IMR-90 (cell line): ENCODE data around the gene GCN1. TPM values are rescaled to one million over a fixed set of nuclear protein-coding genes. Genes with fewer than 3 reads are reported as not detected.

ENCODE experiments used
- ATAC-seq: fragments of 200-7000 bp; cut with Tn5 transposase; 2 replicates; pipeline ENCODE4 v1.9.1; 2020; ENCODE audit warnings: low read depth, mild to moderate bottlenecking, moderate library complexity
- BruUV-seq: library from RNA; stranded (reverse); fragments of 400-500 nt; replicated peaks from 2 replicates; lab custom pipeline; 2021; lab: Mats Ljungman, UMichigan
- CTCF ChIA-PET: fragments of 300-600 bp; formaldehyde crosslinking; extraction: SDS; loops from one replicate; lab custom pipeline; 2021; ENCODE audit warnings: antibody characterized with exemption; lab: Yijun Ruan, JAX
- POLR2A ChIA-PET: fragments of 300-600 bp; sonication (Branson Sonifier 250); formaldehyde crosslinking; loops from one replicate; lab custom pipeline; 2022; ENCODE audit warnings: antibody characterized with exemption; ENCODE audit not compliant: unreplicated experiment; lab: Charles Lee
- DNase-seq: peaks from one replicate; pipeline ENCODE4 v3.0.0; 2013
- H2AFZ ChIP-seq: replicated peaks from 2 replicates; pipeline ENCODE3; 2013; ENCODE audit warnings: low read length, mild to moderate bottlenecking; ENCODE audit not compliant: poor library complexity
- H2AK5ac ChIP-seq: 2 replicates; pipeline ENCODE4 v1.6.1; 2013; ENCODE audit warnings: low read depth, low read length, inconsistent platforms
- H2AK9ac ChIP-seq: replicated peaks from 2 replicates; pipeline ENCODE3; 2013; ENCODE audit warnings: mild to moderate bottlenecking, low read depth, low read length, moderate library complexity; ENCODE audit not compliant: poor library complexity
- H2BK120ac ChIP-seq: 2 replicates; pipeline ENCODE4 v1.6.1; 2013; ENCODE audit warnings: low read depth, low read length, inconsistent platforms
- H2BK15ac ChIP-seq: 3 replicates; pipeline ENCODE4 v1.6.1; 2013; ENCODE audit warnings: low read depth, low read length, inconsistent platforms
- H2BK20ac ChIP-seq: 2 replicates; pipeline ENCODE4 v1.6.1; 2013; ENCODE audit warnings: low read depth, mild to moderate bottlenecking, inconsistent platforms, low read length, moderate library complexity
- H2BK5ac ChIP-seq: 2 replicates; pipeline ENCODE4 v1.6.1; 2013; ENCODE audit warnings: mild to moderate bottlenecking, low read depth, low read length, inconsistent platforms; ENCODE audit not compliant: poor library complexity, severe bottlenecking
- H3K14ac ChIP-seq: replicated peaks from 2 replicates; pipeline ENCODE4 v1.6.1; 2013; ENCODE audit warnings: low read depth, low read length, inconsistent platforms
- H3K18ac ChIP-seq: 2 replicates; pipeline ENCODE4 v1.6.1; 2013; ENCODE audit warnings: low read depth, low read length, control low read depth
- H3K23ac ChIP-seq: 2 replicates; pipeline ENCODE4 v1.6.1; 2013; ENCODE audit warnings: low read depth, low read length, inconsistent platforms
- H3K27ac ChIP-seq: 2 replicates; pipeline ENCODE4 v1.5.1; 2013; ENCODE audit warnings: mild to moderate bottlenecking, control low read depth, low read length; ENCODE audit not compliant: insufficient read depth
- H3K27me3 ChIP-seq: 2 replicates; pipeline ENCODE4 v1.6.1; 2013; ENCODE audit warnings: low read length; ENCODE audit not compliant: control insufficient read depth, insufficient read depth
- H3K36me3 ChIP-seq: 2 replicates; pipeline ENCODE4 v1.6.1; 2013; ENCODE audit warnings: low read length, mixed read lengths; ENCODE audit not compliant: control insufficient read depth, insufficient read depth
- H3K4ac ChIP-seq: 2 replicates; pipeline ENCODE4 v1.6.1; 2013; ENCODE audit warnings: low read depth, low read length, inconsistent platforms
- H3K4me1 ChIP-seq: 2 replicates; pipeline ENCODE4 v1.6.1; 2013; ENCODE audit warnings: low read length, mixed read lengths; ENCODE audit not compliant: control insufficient read depth, insufficient read depth
- H3K4me2 ChIP-seq: 2 replicates; pipeline ENCODE4 v1.6.1; 2013; ENCODE audit warnings: low read depth, mild to moderate bottlenecking, control low read depth, low read length, moderate library complexity
- H3K4me3 ChIP-seq: 2 replicates; pipeline ENCODE4 v1.5.1; 2013; ENCODE audit warnings: low read depth, mild to moderate bottlenecking, control low read depth, low read length, moderate library complexity; ENCODE audit not compliant: insufficient read depth
- H3K56ac ChIP-seq: 2 replicates; pipeline ENCODE4 v1.6.1; 2013; ENCODE audit warnings: low read length, inconsistent platforms; ENCODE audit not compliant: insufficient read depth; ENCODE audit errors: extremely low read depth
- H3K79me1 ChIP-seq, 2 experiments: 2 replicates each; pipeline ENCODE4 v1.6.1; 2013; ENCODE audit warnings: low read length in 2 of 2, inconsistent platforms in 1 of 2, low read depth in 1 of 2
- H3K9ac ChIP-seq: 2 replicates; pipeline ENCODE4 v1.6.1; 2013; ENCODE audit warnings: low read depth, low read length, control low read depth
- H3K9me1 ChIP-seq: 2 replicates; pipeline ENCODE4 v1.6.1; 2013; ENCODE audit warnings: low read length, inconsistent platforms; ENCODE audit not compliant: insufficient read depth
- H3K9me3 ChIP-seq: 2 replicates; pipeline ENCODE4 v1.6.1; 2013; ENCODE audit warnings: low read length; ENCODE audit not compliant: control insufficient read depth, insufficient read depth
- H4K20me1 ChIP-seq: 2 replicates; pipeline ENCODE4 v1.6.1; 2013; ENCODE audit warnings: low read length, inconsistent platforms; ENCODE audit not compliant: insufficient read depth
- H4K5ac ChIP-seq: 2 replicates; pipeline ENCODE4 v1.6.1; 2013; ENCODE audit warnings: mild to moderate bottlenecking, low read depth, low read length, control low read depth
- H4K8ac ChIP-seq, 2 experiments: 2 replicates each; pipeline ENCODE4 v1.6.1; 2013; ENCODE audit warnings: low read depth in 2 of 2, low read length in 2 of 2, control low read depth in 1 of 2, inconsistent platforms in 1 of 2
- H4K91ac ChIP-seq: 2 replicates; pipeline ENCODE4 v1.6.1; 2013; ENCODE audit warnings: low read depth, low read length, inconsistent platforms; ENCODE audit not compliant: insufficient read depth
- BHLHE40 ChIP-seq: fragments of 150-350 bp; IDR thresholded peaks from 2 replicates; pipeline ENCODE4 v1.6.1; 2016; ENCODE audit warnings: mild to moderate bottlenecking, low read depth, low read length
- CEBPB ChIP-seq: IDR thresholded peaks from 2 replicates; pipeline ENCODE4 v1.6.1; 2012; ENCODE audit warnings: low read depth, low read length, improper control_type of control experiment
- CHD1 ChIP-seq: IDR thresholded peaks from 2 replicates; pipeline ENCODE4 v1.6.1; 2012; ENCODE audit warnings: low read depth, low read length, improper control_type of control experiment
- MAFK ChIP-seq: IDR thresholded peaks from 2 replicates; pipeline ENCODE4 v1.6.1; 2012; ENCODE audit warnings: low read depth, low read length, improper control_type of control experiment
- MAZ ChIP-seq: IDR thresholded peaks from 2 replicates; pipeline ENCODE4 v1.6.1; 2012; ENCODE audit warnings: low read depth, mild to moderate bottlenecking, low read length, improper control_type of control experiment, moderate library complexity, borderline replicate concordance
- NFE2L2 ChIP-seq: fragments of 150-350 bp; IDR thresholded peaks from 2 replicates; pipeline ENCODE4 v1.6.1; 2016; ENCODE audit warnings: low read depth, mild to moderate bottlenecking, low read length
- POLR2A ChIP-seq: IDR thresholded peaks from 2 replicates; pipeline ENCODE4 v1.6.1; 2012; ENCODE audit warnings: mild to moderate bottlenecking, low read depth, low read length
- RCOR1 ChIP-seq: IDR thresholded peaks from 2 replicates; pipeline ENCODE4 v1.6.1; 2012; ENCODE audit warnings: mild to moderate bottlenecking, low read length, improper control_type of control experiment; ENCODE audit not compliant: insufficient replicate concordance
- RFX5 ChIP-seq: IDR thresholded peaks from 2 replicates; pipeline ENCODE4 v1.8.0; 2012; ENCODE audit warnings: low read depth, mild to moderate bottlenecking, low read length, moderate library complexity
- WGBS, 2 experiments: methylation state at CpG; one replicate each; pipeline versions ENCODE4 v1.1.5 to v1.1.7; 2013; ENCODE audit warnings: missing lambda C conversion rate in 2 of 2; ENCODE audit not compliant: insufficient read length in 1 of 2; ENCODE audit errors: extremely low coverage in 2 of 2; 5-methylcytosine and 5-hydroxymethylcytosine counted together
- dilution Hi-C: fragments of 300-500 bp; cut with HindIII; formaldehyde crosslinking; loops from one replicate; pipeline ENCODE4 v1.14.3; 2018; ENCODE audit warnings: low sequenced_read_pairs; ENCODE audit not compliant: unreplicated experiment
- in situ Hi-C: fragments of 300-500 bp; cut with MboI; formaldehyde crosslinking; loops from 3 replicates; pipeline ENCODE4 v1.14.3; 2019; ENCODE audit warnings: low sequenced_read_pairs, inconsistent platforms, mixed read lengths
- intact Hi-C: fragments of 100-400 bp; cut with micrococcal nuclease; formaldehyde crosslinking; loops from 2 replicates; pipeline ENCODE4 v1.10.0; 2022
- polyA plus RNA-seq, 3 experiments: library from polyadenylated mRNA; depleted of rRNA; stranded (reverse); fragments of >200 nt; gene quantifications; 2 replicates each; pipeline ENCODE4 v1.2.3, GENCODE V29; 2012; ENCODE audit warnings: low replicate concordance in 1 of 3
- total RNA-seq: library from RNA; depleted of rRNA; stranded (reverse); fragments of >200 nt; gene quantifications from 2 replicates; pipeline ENCODE4 v1.2.3, GENCODE V29; 2012
- TF ChIP-seq, protein P1 (sequence below): conservative IDR thresholded peaks from 2 replicates; pipeline ENCODE4 v1.5.1; 2012; ENCODE audit warnings: mild to moderate bottlenecking, low read depth, low read length, improper control_type of control experiment

Gene GCN1
- total and polyA plus RNA-seq, 2 of the 4 experiments (the other 2 are of a cell fraction) = 57.8 to 77.6 TPM

DNA sequence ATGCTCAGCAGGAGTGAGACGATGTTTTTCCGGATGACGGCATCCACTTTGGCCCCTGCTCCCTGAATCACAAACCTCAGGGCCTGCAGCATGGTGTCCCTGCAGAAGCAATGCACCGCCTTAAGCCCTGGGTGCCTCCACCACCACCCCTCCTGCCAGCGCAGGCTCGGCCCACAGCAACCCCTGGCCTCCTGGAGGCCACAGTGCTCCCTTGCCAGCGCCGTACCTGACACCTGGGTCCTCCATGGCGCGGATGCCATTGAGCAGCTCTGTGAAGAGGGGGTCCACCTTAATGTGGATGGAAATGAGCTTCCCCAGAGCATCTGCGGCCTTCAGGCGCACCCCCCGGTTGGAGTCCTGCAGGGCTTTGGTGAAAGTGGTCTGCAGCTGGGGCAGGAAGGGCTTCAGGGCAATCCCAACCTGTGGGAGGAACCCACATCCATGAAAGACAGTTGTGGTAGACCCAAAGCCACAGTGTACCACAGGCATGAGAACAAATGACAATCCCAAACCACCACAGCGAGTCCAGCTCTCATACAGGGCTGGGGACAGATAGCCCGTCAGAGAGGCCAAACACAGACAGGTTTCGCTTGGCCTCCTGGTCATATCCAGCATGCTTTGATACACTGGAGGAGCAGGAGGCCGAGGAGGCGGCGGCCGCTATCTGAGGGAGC lies 60.1 kb downstream of the GCN1 start:
- Histone ChIP-seq H3K27me3 (no peaks in the 10 kb centered on the region), H4K8ac (no peak overlapping the region), H4K20me1 (peaks cover 2% of the 10 kb centered on the region; the same call in 1 of the 2 replicates), H3K36me3 (peaks cover 88% of the 10 kb centered on the region), H2AK5ac (no peak overlapping the region), H3K14ac (no peak overlapping the region), H2BK20ac (no peak overlapping the region), H3K27ac (no peak overlapping the region), H3K18ac (no peak overlapping the region), H3K4ac (no peak overlapping the region), H4K91ac (no peak overlapping the region), H2BK120ac (no peak overlapping the region), H3K9ac (no peak overlapping the region), H3K79me1 (peaks cover 18 to 36% of the 10 kb centered on the region in 2 experiments; a peak in 3 of 4 replicates), H3K56ac (no peak overlapping the region), H2BK5ac (no peak overlapping the region), H2AFZ (no peak overlapping the region), H2AK9ac (no peak overlapping the region), H3K23ac (no peak overlapping the region), H4K5ac (no peak overlapping the region), H3K4me3 (no peak overlapping the region), H3K4me1 (no peaks in the 10 kb centered on the region), H2BK15ac (no peak overlapping the region), H3K9me3 (no peaks in the 10 kb centered on the region), H3K9me1 (peaks cover 8% of the 10 kb centered on the region; the same call in 1 of the 2 replicates), H3K4me2 (no peak overlapping the region)
- ChIA-PET CTCF (no interaction called here), POLR2A (no interaction called here)
- no peak for ATAC-seq
- intact Hi-C loops (no loop called here), dilution Hi-C loops (no loop called here), in situ Hi-C loops (no loop called here)
- no peak for DNase-seq
- no TSS peak for BruUV-seq
- no peak for TF ChIP-seq MAZ
- TF ChIP-seq RFX5 = no peak
- TF ChIP-seq MAFK = no peak
- TF ChIP-seq RCOR1 = no peak
- TF ChIP-seq NFE2L2 = no peak
- TF ChIP-seq CHD1 = no peak
- no peak for TF ChIP-seq BHLHE40
- TF ChIP-seq CEBPB = no peak
- TF ChIP-seq POLR2A = no peak
- TF ChIP-seq, protein P1, sequence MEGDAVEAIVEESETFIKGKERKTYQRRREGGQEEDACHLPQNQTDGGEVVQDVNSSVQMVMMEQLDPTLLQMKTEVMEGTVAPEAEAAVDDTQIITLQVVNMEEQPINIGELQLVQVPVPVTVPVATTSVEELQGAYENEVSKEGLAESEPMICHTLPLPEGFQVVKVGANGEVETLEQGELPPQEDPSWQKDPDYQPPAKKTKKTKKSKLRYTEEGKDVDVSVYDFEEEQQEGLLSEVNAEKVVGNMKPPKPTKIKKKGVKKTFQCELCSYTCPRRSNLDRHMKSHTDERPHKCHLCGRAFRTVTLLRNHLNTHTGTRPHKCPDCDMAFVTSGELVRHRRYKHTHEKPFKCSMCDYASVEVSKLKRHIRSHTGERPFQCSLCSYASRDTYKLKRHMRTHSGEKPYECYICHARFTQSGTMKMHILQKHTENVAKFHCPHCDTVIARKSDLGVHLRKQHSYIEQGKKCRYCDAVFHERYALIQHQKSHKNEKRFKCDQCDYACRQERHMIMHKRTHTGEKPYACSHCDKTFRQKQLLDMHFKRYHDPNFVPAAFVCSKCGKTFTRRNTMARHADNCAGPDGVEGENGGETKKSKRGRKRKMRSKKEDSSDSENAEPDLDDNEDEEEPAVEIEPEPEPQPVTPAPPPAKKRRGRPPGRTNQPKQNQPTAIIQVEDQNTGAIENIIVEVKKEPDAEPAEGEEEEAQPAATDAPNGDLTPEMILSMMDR = no peak
- 100% methylated on average over 5 of the region's 20 CpGs; no CpG with 5 or more reads in 1 of the 2 experiments for WGBS, 2 experiments
